HG03575 (cell line): ENCODE results near the gene ZNF397.

ENCODE experiments used
- ATAC-seq: cut with Tn5 transposase; IDR thresholded peaks from one replicate; pipeline ENCODE4 v1.9.1; 2021; ENCODE audit not compliant: unreplicated experiment, insufficient number of reproducible peaks, low FRiP score; ENCODE audit errors: extremely low read depth

Gene ZNF397

DNA sequence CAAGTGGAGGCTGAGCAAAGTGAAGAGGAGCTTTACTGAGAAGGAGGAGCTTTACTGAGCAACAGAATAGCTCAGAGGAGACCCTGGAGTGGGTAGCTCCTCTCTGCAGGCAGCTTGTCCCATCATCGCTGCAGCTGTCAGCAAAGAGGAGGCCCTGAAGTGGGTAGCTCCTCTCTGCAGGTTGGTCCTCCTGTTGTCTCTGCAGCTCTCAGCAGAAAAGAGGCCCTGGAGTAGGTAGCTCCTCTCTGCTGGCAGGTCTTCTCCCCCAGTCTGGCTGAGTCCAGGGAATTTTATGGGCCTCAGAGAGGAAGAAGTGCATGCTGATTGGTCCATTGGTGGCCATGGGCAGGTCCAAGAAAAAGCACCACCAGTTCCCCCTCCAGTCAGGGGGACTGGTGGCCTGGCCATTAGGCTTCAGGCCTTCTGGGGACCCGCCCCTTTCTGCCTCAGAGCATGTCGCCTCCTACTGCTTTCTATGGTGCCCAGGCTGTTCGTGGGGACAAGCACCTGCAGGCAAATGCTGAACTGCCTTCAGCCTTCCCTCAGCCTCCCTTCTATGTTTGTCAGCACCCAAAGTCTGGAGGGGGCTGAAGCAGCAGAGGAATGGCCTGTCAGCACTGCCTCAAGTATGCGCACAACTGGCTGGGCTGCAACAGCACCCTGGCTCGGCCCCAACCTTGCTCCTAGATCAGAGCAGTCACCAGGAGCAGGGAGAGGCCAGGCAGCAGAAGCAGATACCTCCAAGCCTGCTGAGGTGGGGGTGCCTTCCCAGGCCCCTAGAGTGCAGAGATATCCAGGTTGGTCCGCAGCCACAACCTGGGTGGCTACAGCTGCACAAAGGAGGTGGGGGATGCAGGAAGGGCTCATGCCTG is 43.3 kb downstream of the ZNF397 start:
- ATAC-seq = no peak

- no peak for ATAC-seq
Measured at GRCh38 chr18:35284841-35285240, 44.0 kb downstream of the ZNF397 start.

- no peak for ATAC-seq
Measured at GRCh38 chr18:35289293-35289692, 48.5 kb downstream of the ZNF397 start.

DNA sequence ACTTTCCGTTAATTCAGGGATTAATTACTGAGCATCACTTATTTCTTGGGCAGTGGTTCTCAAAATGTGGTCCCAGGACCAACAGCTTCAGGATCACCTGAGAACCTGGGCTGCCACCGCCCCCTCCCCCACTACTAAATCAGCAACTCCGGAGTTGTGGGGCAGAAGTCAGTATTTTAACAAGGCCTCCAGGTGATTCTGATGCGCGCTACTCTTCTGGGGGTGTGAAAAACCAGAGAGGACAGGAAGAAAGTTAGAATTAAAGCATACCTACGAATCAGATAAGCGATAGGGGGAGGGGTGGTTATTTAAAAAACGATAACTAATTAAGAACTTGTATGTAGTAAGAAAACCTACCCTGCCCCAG is 48.9 kb downstream of the ZNF397 start:
- ATAC-seq = no peak

- peak; percentile 55 for ATAC-seq
Measured at GRCh38 chr18:35290094-35290735, 49.4 kb downstream of the ZNF397 start, which contains the start of gene ZSCAN30. ZSCAN30 (minus strand) TSS chr18:35290229; CDS start chr18:35264352, 25,877 bp downstream.

GRCh38 chr18:35291166-35291565 is 50.3 kb downstream of the ZNF397 start:
- ATAC-seq = no peak

DNA sequence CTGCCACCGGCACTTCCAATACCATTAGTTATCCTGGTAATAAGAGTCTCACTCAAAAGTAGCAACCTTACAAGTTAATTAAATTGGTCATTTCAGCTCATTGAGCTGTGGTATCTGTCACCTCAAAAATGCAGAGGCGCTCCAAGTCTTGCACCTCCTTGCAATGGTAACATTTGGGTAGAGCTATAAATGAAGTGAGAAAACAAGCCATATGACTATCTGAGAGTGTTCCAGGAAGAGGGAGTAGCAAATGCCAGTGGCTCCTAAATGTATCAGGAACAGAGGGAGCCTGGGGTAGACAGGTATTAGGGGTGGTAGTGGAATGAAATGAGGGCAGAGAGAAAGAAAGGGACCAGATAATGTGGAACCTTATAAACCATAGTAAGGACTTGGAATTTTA is 55.2 kb downstream of the ZNF397 start:
- no peak for ATAC-seq

GRCh38 chr18:35303610-35304009 is 62.8 kb downstream of the ZNF397 start:
- no peak for ATAC-seq

DNA sequence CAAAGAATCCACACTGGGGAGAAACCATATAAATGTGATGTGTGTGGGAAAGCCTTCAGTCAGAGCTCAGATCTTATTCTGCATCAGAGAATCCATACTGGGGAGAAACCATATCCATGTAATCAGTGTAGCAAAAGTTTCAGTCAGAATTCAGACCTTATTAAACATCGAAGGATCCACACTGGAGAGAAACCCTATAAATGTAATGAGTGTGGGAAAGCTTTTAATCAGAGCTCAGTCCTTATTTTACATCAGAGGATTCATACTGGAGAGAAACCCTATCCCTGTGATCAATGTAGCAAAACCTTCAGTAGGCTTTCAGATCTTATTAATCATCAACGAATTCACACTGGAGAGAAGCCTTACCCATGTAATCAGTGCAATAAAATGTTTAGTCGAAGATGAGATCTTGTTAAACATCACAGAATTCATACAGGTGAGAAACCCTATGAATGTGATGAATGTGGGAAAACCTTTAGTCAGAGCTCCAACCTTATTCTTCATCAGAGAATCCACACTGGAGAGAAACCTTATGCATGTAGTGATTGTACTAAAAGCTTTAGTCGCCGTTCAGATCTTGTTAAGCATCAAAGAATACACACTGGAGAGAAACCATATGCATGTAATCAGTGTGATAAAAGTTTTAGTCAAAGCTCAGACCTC is 65.9 kb downstream of the ZNF397 start:
- ATAC-seq = no peak
